ENCODE results near the gene TRIM15. TPM values are rescaled to one million over a fixed set of nuclear protein-coding genes. Genes with fewer than 3 reads are reported as not detected.

The TRIM15 gene
- total RNA-seq, result not detected in 2 replicates

DNA sequence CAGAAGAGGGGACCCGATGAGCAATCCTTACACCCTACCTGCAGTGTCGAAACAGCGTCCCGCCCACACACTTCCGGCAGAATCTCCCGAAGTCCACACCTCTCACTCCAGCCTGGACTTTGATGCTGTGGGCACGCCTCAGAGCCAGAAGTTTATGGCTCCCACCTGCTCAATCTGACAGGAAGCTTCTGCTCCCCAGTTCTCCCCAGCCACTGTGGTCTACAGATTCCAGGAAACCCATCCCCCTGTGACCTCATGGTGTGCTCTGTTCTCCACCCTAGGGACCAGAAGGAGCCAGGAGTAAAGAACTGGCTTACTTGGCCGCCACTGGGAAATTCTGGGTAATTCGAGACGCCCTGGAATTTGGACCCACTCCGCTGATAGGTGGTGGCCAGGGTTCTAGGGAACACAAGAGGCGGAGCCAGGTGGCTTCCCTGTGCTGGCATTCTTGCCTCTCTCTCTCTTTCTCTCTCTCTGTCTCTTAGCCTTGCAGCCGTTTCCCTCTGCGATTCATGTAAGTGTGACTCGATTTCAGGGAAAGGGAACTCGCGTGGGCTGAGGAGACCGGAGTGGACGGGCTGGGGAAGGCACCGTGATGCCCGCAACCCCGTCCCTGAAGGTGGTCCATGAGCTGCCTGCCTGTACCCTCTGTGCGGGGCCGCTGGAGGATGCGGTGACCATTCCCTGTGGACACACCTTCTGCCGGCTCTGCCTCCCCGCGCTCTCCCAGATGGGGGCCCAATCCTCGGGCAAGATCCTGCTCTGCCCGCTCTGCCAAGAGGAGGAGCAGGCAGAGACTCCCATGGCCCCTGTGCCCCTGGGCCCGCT, at the start of gene TRIM15:
TSS of gene TRIM15 (plus strand) at position 457 of the 828 bp plus-strand sequence. CDS start at position 596, 139 bp downstream.

DNA sequence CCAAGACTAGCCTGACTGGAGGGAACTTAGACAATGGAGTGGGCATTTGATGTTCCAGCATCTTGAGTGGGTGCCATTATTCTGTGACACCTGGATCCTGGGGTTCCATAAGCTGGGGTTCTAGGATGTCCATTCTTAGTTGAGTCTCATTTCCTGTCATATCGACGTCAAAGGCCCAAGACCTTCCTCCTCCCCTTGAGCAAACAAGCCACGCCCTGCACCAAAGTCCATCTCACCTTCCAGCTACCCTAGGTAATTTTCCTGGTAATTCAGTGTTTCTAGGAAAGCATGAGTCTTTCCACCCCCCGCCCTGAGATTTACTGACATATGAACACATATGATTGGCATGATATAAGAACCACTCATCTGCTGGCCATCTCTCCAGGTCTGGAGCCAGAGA, 27.6 kb upstream of the TRIM15 start, which contains the start of gene TRIM40:
TSS of gene TRIM40 (plus strand) at position 384 of the 400 bp plus-strand sequence. CDS start 897 bp downstream, outside the sequence.

DNA sequence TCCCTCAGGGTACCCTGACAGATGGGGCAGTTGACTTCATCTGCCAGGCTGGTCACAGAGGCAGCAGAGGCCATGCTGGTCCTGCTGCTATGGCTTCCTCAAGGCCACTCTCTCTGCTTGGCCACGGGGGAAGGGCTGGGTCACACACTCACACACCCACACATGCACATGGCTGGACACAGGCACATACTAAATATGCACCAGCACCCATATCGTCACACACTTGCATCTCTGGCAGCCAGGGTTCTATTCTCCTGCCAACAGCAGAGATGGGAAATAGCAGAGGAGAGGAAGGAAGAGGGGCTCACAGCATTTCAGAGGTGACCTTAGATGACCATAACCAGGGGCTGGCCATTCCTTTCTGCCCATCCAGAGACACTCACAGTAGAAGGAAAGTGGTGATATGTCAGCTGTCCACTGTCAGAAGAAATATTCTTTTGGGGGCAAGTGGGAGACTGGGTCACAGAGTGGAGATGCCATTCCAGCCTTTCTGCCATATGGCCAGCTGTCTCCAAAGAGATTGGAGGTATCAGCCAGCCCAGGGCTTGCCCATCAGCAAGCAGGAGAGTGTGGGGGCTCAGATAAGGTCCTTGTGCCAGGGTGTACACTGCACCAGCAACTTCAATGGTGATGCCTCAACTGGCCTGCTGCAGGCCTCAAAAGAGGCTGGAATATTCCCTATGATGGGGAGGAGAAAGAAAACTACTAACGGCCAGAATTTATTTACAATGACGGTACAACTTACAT, 2.4 kb upstream of the TRIM15 start, which contains the start of gene TRIM10:
TSS of gene TRIM10 (minus strand) at position 427 of the 747 bp plus-strand sequence. CDS start at position 74, 353 bp downstream.

DNA sequence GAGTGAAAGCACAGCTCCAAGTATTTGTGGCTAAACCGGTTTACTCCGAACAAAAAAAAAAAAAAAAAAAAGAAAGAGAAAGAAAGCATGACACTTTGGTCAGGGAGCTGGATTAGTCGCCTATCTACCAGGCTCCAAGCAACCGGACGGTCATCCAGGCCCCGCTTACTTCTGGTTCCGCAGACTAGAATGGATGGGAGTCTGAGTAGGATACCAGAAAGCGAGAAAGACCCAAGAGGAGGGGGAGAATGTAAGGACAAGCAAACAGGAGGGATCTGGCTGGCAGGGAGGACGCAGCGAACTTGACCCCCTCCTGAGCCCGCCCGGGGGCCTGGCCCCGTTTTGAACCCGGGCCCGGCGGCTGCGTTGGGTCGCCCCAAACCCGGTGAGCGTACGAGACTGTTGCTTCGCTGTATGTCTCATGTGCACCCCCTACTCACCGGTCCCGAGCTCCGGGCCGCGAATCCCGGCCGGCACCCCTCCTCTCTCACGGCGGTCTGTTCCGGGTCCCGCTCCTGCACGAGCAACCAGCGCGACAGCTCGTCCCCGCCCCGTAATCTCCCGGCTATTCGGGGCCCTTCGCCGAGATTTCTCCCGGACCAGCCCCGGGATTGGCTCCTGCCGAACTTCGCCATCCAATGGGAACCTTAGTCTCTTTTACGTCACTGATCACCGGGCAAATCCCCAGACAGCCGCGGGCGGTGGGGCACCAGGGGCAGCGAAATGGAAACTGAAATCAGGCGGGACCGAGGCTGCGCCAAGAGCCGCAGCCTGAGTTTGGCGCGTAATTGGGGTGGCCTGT, 49.7 kb downstream of the TRIM15 start, which contains the start of gene TRIM26:
TSS of gene TRIM26 (minus strand) at position 542 of the 802 bp plus-strand sequence. CDS start 14,303 bp downstream, outside the sequence.

Small RNA genes lying within 50 kb of the gene (small RNA-seq; reads per million reads assigned to genes)
- not detected for gene RF00554

Other genes starting within 250 kb of the TRIM15 start
- 166 and 246 TPM in 2 replicates for gene HLA-A, start 221.0 kb upstream of the TRIM15 start, total RNA-seq
- 17.7 and 23.8 TPM in 2 replicates for gene POLR1H, start 102.3 kb upstream of the TRIM15 start, total RNA-seq
- 31.0 and 32.8 TPM in 2 replicates for gene PPP1R11, start 96.3 kb upstream of the TRIM15 start, total RNA-seq
- not detected in 2 replicates for gene RNF39, start 87.8 kb upstream of the TRIM15 start, total RNA-seq
- not detected in 2 replicates for gene TRIM31, start 50.5 kb upstream of the TRIM15 start, total RNA-seq
- not detected in 2 replicates for gene TRIM40, start 27.4 kb upstream of the TRIM15 start, total RNA-seq
- not detected in 2 replicates for gene TRIM10, start 2.3 kb upstream of the TRIM15 start, total RNA-seq
- 30.2 and 33.9 TPM in 2 replicates for gene TRIM26, start 49.9 kb downstream of the TRIM15 start, total RNA-seq
- gene TRIM39, start 163.4 kb downstream of the TRIM15 start, total RNA-seq, result 8.9 and 11.4 TPM in 2 replicates
- gene RPP21, start 181.6 kb downstream of the TRIM15 start, total RNA-seq, result 24.9 and 25.4 TPM in 2 replicates